ENCODE measurements around the gene FAM117A. TPM values are rescaled to one million over a fixed set of nuclear protein-coding genes. Genes with fewer than 3 reads are reported as not detected.

FAM117A gene
- polyA plus RNA-seq, 1 experiment = 3.9 TPM

DNA sequence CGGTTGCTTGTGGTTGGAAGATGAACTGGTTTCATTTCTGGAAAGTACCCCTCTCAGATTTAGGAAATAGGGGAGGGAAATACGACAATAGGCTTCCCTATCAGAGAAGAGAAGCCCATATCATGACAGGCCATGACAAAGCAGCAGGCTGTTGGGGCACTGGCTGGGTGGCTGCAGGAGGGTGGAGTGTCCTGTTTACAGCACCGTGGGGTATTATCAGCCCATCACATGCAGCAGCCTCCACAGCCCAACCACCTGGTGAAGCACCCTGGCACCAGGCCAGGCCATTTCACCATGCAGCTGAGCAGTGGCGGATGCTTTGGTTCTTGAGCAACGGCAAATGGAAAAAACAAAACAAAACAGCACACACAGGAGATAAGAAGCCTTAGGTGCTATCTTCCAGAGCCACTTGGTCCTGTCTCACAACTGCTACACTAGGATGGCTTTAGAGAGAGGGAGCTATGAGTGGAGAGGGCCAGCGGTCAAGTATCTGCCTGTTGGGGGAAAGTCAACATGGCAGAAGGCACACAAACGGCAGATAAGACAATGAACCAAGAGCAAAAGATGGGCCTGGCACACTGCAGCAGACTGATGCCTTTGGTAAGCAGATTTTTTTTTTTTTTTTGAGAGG, 24.2 kb downstream of the FAM117A start:
- POLR2A ChIA-PET = no interaction called here
- DNase-seq (ENCODE audit: low read depth) = no peak
- no peak for TF ChIP-seq CTCF (IDR thresholded peaks at IDR 0.05; ENCODE audit: insufficient read depth, low read depth, low read length)
- CTCF ChIA-PET = no interaction called here
- no peaks in the 10 kb centered on the region; the same call in 1 of the 2 replicates for H3K27me3 ChIP-seq (ENCODE audit: control insufficient read depth, insufficient read depth, low read length)
- H3K4me3 ChIP-seq (ENCODE audit: low read depth, low read length) = no peak overlapping the region
- no peaks in the 10 kb centered on the region for H3K36me3 ChIP-seq (ENCODE audit: control insufficient read depth, insufficient read depth, low read length)

GRCh38 chr17:49738456-49739163, 25.3 kb downstream of the FAM117A start:
- no peak for TF ChIP-seq CTCF (IDR thresholded peaks at IDR 0.05; ENCODE audit: insufficient read depth, low read depth, low read length)
- CTCF ChIA-PET = interaction anchor here (1.4 to 2.1 kb wide), 2 partner anchors 30 to 182 kb away, joined by 3 to 7 read pairs; partner anchors contain the start of gene SLC35B1
- POLR2A ChIA-PET = no interaction called here
- H3K27me3 ChIP-seq (ENCODE audit: control insufficient read depth, insufficient read depth, low read length) = no peaks in the 10 kb centered on the region; the same call in 1 of the 2 replicates
- DNase-seq (ENCODE audit: low read depth) = no peak
- no peak overlapping the region for H3K4me3 ChIP-seq (ENCODE audit: low read depth, low read length)
- H3K36me3 ChIP-seq (ENCODE audit: control insufficient read depth, insufficient read depth, low read length) = no peaks in the 10 kb centered on the region

- ChIA-PET POLR2A (no interaction called here), CTCF (no interaction called here)
- DNase-seq (ENCODE audit: low read depth) = no peak
- Histone ChIP-seq H3K36me3 (ENCODE audit: control insufficient read depth, insufficient read depth, low read length) (no peaks in the 10 kb centered on the region), H3K27me3 (ENCODE audit: control insufficient read depth, insufficient read depth, low read length) (no peaks in the 10 kb centered on the region; the same call in 1 of the 2 replicates), H3K4me3 (ENCODE audit: low read depth, low read length) (no peak overlapping the region)
- no peak for TF ChIP-seq CTCF (IDR thresholded peaks at IDR 0.05; ENCODE audit: insufficient read depth, low read depth, low read length)
Observed at GRCh38 chr17:49734515-49735490, 29.1 kb downstream of the FAM117A start.

DNA sequence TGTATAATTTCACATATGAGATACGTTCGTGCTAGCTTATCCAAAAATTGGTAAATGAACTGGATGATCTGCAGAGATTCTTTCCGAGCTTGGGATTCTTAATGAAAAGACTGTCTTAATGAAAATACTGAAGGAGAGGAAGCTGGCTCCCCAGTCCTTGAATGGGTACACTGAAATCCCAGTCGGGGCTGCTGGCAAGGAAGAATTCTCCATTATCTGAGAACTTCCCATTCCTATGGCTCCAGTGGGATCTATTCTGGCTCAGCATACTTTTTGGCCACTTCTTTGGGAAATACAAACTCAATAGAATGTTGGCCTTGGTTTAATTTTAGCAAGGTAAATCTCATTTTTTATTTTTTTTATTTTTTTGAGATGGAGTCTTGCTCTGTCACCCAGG, 32.5 kb downstream of the FAM117A start:
- no peak for TF ChIP-seq CTCF (IDR thresholded peaks at IDR 0.05; ENCODE audit: insufficient read depth, low read depth, low read length)
- Histone ChIP-seq H3K36me3 (ENCODE audit: control insufficient read depth, insufficient read depth, low read length) (no peaks in the 10 kb centered on the region), H3K27me3 (ENCODE audit: control insufficient read depth, insufficient read depth, low read length) (no peaks in the 10 kb centered on the region), H3K4me3 (ENCODE audit: low read depth, low read length) (no peak overlapping the region)
- DNase-seq (ENCODE audit: low read depth) = no peak
- ChIA-PET POLR2A (interaction anchor here (0.6 kb wide), 1 partner anchor 33 kb away, joined by 13 read pairs; the partner anchor contains the start of gene FAM117A), CTCF (no interaction called here)
